ENCODE results near the gene THAP8. TPM values are rescaled to one million over a fixed set of nuclear protein-coding genes. Genes with fewer than 3 reads are reported as not detected.
A peak's percentile ranks its signal among the peaks of the same experiment; 100 is the strongest.

Gene THAP8
- total and polyA plus RNA-seq, 2 of the 13 experiments (the other 11 are each of a cell fraction or from before 2014, with no cell fraction given) = 1.7 to 3.7 TPM

- no peak for TF ChIP-seq GPBP1L1 (CRISPR knock-in tag; IDR thresholded peaks at IDR 0.05)
- no peak for TF ChIP-seq ZBTB33 (CRISPR knock-in tag; IDR thresholded peaks at IDR 0.05)
- TF ChIP-seq ZNF678 (CRISPR knock-in tag; IDR thresholded peaks at IDR 0.05) = no peak
- TF ChIP-seq ZNF501 (CRISPR knock-in tag; IDR thresholded peaks at IDR 0.05) = peak; percentile 20; the same call in 1 of the 2 replicates
- no peak for TF ChIP-seq MLLT10 (CRISPR knock-in tag; IDR thresholded peaks at IDR 0.05)
- peak; percentile 54 for TF ChIP-seq ZFY (CRISPR knock-in tag; IDR thresholded peaks at IDR 0.05)
- TF ChIP-seq DNMT1 (CRISPR knock-in tag; IDR thresholded peaks at IDR 0.05) = no peak
- no peak for TF ChIP-seq PRMT3 (CRISPR knock-in tag; IDR thresholded peaks at IDR 0.05; ENCODE audit: borderline replicate concordance, low read depth)
- peak; percentile 44 for TF ChIP-seq FOSL2 (CRISPR knock-in tag; IDR thresholded peaks at IDR 0.05)
- 0 out of 2 replicates have a peak, but pooled peaks have one; percentile 32 for TF ChIP-seq FOXA3 (CRISPR knock-in tag; IDR thresholded peaks at IDR 0.05)
- TF ChIP-seq BATF2 (CRISPR knock-in tag; IDR thresholded peaks at IDR 0.05) = no peak
- no peak for TF ChIP-seq ZNF101 (CRISPR knock-in tag; IDR thresholded peaks at IDR 0.05; ENCODE audit: borderline replicate concordance, low read depth)
- TF ChIP-seq ZNF558 (CRISPR knock-in tag; IDR thresholded peaks at IDR 0.05; ENCODE audit: borderline replicate concordance) = no peak
- TF ChIP-seq EZH2 (conservative IDR thresholded peaks at IDR 0.05; ENCODE audit: low read depth, low read length) = no peak
- TF ChIP-seq MBD4 (IDR thresholded peaks at IDR 0.05; ENCODE audit: borderline replicate concordance, low read length) = no peak
- peak; percentile 65; the same call in 1 of the 2 replicates for TF ChIP-seq ZNF292 (CRISPR knock-in tag; IDR thresholded peaks at IDR 0.05; ENCODE audit: borderline replicate concordance, low read depth)
- TF ChIP-seq ZNF282 (IDR thresholded peaks at IDR 0.05; ENCODE audit: partially characterized antibody) = no peak
- TF ChIP-seq TFAP4 (IDR thresholded peaks at IDR 0.05; ENCODE audit: borderline replicate concordance, low read depth) = peak; percentile 61; the same call in 1 of the 2 replicates
- TF ChIP-seq ELK4 (CRISPR knock-in tag; IDR thresholded peaks at IDR 0.05; ENCODE audit: borderline replicate concordance) = no peak
- peak; percentile 38; the same call in 1 of the 2 replicates for TF ChIP-seq YEATS2 (CRISPR knock-in tag; IDR thresholded peaks at IDR 0.05; ENCODE audit: borderline replicate concordance)
Measured at GRCh38 chr19:36058481-36059179, 4.5 kb upstream of the THAP8 start (continued).
